GM18867 (cell line): ENCODE results near the gene TOE1.
"Not testable (repeated sequence)": the region's sequence is repeated elsewhere in the genome, so short reads cannot be mapped to it uniquely, and the experiment has no call there.

Source experiments
- ATAC-seq: cut with Tn5 transposase; IDR thresholded peaks from one replicate; pipeline ENCODE4 v1.9.1; 2021; ENCODE audit warnings: mild to moderate bottlenecking, moderate library complexity; ENCODE audit not compliant: unreplicated experiment

TOE1 gene

DNA sequence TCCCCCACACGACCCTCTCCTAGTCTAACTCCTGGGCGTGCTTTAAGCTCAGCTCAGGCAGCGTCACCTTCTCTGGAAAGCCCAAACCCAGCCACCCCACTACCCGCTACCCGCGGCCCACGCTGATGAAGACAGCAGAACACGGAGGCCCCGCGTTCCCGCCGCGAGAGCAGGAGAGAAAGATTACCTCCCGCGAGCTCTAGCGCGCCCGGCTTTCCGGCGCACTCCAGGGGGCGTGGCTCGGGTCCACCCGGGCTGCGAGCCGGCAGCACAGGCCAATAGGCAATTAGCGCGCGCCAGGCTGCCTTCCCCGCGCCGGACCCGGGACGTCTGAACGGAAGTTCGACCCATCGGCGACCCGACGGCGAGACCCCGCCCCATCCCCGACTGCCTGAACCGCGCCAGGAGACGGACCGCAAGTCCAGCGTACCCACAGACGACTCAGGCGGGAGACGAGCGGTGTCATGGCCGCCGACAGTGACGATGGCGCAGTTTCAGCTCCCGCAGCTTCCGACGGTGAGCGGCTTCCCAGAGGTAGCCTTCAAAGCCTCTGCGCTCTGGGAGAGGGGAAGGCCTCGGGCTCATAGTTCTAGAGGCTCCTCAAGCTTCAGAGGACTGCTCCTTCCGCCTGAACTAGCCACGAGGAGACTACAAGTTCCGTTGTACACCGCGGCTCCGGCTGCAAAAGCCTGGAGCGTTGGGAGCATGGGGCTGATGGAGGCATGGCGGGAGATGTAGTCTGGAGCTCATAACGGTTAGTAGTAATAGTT is at the start of gene TOE1, which contains the start of gene MUTYH:
Gene TOE1 (plus strand): TSS at position 382 of the 770 bp plus-strand sequence. CDS start 83 bp downstream, at position 465.
Gene MUTYH (minus strand): TSS at position 652 of the 770 bp plus-strand sequence. CDS start 5,935 bp downstream, outside the sequence.
- ATAC-seq, result peak; percentile 82

- not testable (repeated sequence) for ATAC-seq
Measured at GRCh38 chr1:45291002-45291401, 49.0 kb upstream of the TOE1 start.

- no peak for ATAC-seq
Measured at GRCh38 chr1:45291716-45292115, 48.3 kb upstream of the TOE1 start.

- ATAC-seq, result no peak
Measured at GRCh38 chr1:45297666-45298356, 42.2 kb upstream of the TOE1 start.

DNA sequence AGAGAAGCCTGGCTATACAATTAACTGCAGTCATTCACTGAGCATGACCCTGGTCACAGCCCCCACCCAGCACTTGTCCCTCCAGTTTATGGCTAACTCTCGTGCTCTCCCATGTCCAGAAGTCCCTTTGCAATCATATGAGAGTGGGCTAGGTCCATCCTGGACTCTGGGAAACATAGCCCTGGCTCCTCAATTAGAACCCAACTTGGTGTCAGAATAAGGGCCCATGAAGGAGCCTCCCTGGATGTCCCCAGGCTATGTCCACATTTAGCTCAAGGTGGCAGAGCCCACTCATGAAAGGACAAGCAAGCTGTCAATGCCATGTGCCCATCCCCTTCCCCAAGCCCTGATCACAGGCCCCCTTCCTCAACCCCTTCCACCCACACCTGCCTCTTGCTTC is 40.7 kb upstream of the TOE1 start:
- ATAC-seq, result no peak

- ATAC-seq, result no peak
Measured at GRCh38 chr1:45299981-45300668, 39.8 kb upstream of the TOE1 start.

GRCh38 chr1:45300669-45300997 is 39.3 kb upstream of the TOE1 start:
- ATAC-seq, result no peak

GRCh38 chr1:45302505-45303150 is 37.3 kb upstream of the TOE1 start:
- no peak for ATAC-seq

DNA sequence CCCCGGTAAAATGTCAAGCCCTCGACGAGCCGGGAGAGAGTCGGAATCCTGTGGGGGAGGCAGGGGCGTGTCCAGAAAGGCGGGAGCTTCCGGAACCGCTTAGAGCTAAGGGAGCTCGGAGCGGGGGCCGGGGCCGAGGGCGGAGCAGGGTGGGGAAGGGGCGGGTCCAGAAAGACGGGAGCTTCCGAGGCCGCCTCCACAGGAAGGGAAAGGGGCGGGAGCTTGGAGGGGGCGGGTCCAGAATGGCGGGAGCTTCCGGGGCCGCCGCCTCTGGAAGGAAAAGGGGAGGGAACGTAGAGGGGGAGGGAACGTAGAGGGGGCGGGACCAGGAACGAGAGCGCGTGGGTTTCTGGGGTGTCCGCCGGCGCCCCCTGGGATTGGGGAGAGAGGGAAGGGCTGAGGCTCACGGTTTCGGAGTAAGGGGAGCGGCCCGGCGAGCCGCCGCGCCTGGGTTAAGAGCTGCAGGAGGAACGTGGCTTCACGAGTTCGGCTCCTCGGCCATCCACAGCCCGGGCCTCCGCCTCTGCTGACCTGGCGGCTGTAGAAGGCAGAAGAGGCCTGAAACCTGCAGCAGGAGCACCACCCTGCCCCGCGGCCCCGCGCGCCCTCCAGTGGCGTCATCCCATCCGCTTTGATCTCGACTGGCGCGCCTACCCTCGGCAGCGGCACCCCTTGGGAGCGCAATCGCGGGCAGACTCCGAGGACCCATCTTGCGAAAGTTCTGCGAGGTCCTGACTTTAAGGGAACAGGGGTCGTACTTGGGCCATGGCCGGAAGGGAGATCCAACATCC is 36.3 kb upstream of the TOE1 start:
- ATAC-seq, result peak; percentile 71

- no peak for ATAC-seq
Measured at GRCh38 chr1:45304311-45305081, 35.5 kb upstream of the TOE1 start.

GRCh38 chr1:45305231-45305630 is 34.7 kb upstream of the TOE1 start:
- no peak for ATAC-seq

DNA sequence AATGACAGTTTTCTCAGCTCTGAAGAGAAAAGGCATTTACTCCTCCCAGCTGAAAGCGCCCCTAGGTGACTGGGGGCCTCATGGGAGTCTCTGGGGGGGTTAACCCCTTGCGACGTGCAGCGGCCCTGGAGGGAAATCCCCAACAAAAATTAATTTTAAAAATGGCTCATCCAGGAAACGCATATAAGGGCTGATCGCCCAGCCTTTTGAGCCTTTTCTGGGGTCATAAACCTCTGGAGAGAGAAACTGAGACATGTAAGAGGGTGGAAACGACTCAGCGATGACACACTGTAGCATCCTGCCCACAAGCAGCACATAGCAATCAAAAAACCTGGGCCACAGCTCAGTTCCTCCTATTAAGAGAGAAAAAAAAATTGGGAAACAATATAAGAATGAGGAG is 33.7 kb upstream of the TOE1 start:
- ATAC-seq, result no peak

GRCh38 chr1:45306905-45307304 is 33.1 kb upstream of the TOE1 start:
- no peak for ATAC-seq

- no peak for ATAC-seq
Measured at GRCh38 chr1:45314266-45314665, 25.7 kb upstream of the TOE1 start.

- ATAC-seq, result no peak
Measured at GRCh38 chr1:45317166-45317565, 22.8 kb upstream of the TOE1 start.

DNA sequence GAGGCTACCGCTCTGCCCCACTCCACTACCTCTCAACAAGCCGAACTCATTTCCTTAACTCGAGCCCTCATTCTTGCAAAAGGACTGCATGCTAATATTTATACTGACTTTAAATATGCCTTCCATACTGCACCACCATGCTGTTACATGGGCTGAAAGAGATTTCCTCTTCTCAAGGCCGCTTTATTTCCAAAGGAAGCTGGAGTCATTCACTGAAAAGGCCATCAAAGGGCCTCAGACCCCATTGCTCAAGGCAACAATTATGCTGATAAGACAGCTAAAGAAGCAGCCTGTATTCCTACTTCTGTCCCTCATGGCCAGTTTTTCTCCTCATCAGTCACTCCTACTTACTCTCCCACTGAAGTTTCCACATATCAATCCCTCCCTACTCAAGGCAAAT is 20.2 kb upstream of the TOE1 start:
- ATAC-seq, result no peak

- no peak for ATAC-seq
Measured at GRCh38 chr1:45321444-45321843, 18.5 kb upstream of the TOE1 start.

DNA sequence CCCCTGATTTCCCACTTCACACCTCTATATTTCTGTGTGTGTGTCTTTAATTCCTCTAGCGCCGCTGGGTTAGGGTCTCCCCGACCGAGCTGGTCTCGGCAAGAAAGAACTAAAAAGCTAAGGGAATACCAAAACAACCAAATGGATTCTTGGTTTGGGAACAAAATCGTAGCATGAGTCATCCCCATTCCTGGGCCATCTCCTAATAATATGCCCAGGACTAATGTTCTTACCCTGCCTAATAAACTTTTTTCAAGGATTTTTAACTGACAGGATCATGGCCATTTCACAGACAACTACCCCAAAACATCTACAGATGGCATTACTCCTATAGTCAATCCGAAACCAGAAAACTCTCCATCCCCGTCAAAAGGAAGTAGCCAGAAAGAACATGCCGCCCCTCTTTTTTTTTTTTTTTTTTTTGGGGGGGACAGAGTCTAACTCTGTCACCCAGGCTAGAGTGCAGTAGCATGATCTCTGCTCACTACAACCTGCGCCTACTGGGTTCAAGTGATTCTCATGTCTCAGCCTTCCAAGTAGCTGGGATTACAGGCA is 17.4 kb upstream of the TOE1 start:
- no peak for ATAC-seq

- no peak for ATAC-seq
Measured at GRCh38 chr1:45325851-45326506, 14.0 kb upstream of the TOE1 start.
